Measurements from ENCODE around the gene HMOX1.

The HMOX1 gene

DNA sequence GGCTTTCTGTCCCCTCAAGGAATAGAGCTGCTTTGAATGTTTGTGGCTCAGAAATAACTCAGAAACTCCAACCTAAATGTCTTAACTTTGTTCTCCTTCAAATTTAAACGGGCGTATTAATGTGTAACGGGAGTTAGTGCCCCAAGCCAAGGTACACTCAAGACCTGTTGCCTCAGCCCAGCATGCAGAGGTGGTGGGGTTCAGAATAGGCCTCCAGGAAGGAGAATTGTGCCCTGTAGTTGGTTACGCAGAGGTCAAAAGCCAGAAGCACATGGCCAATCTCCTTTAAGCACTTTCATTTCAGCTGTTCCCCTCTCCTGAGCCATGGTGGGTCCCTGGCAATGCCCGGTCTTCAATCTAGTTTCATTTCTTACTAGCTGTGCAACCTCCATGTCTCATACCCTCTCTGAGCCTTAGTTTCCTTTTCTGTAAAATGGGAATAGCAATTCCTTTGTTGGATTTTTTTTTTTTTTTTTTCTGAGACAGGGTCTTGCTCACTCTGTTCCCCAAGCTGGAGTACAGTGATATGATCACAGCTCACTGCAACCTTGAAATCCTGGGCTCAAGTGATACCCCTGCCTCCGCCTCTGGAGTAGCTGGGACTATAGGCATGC lies 4.2 kb downstream of the HMOX1 start:
- DNase-seq = no peak
- Histone ChIP-seq H3K4me3 (ENCODE audit: low read depth, low read length) (no peak overlapping the region), H3K27ac (no peak overlapping the region), H3K36me3 (replicated peaks) (no peaks in the 10 kb centered on the region), H3K27me3 (replicated peaks) (no peaks in the 10 kb centered on the region)
- TF ChIP-seq, protein P1, sequence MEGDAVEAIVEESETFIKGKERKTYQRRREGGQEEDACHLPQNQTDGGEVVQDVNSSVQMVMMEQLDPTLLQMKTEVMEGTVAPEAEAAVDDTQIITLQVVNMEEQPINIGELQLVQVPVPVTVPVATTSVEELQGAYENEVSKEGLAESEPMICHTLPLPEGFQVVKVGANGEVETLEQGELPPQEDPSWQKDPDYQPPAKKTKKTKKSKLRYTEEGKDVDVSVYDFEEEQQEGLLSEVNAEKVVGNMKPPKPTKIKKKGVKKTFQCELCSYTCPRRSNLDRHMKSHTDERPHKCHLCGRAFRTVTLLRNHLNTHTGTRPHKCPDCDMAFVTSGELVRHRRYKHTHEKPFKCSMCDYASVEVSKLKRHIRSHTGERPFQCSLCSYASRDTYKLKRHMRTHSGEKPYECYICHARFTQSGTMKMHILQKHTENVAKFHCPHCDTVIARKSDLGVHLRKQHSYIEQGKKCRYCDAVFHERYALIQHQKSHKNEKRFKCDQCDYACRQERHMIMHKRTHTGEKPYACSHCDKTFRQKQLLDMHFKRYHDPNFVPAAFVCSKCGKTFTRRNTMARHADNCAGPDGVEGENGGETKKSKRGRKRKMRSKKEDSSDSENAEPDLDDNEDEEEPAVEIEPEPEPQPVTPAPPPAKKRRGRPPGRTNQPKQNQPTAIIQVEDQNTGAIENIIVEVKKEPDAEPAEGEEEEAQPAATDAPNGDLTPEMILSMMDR (IDR thresholded peaks at IDR 0.05; ENCODE audit: low read depth, low read length, missing control alignments) = no peak
- in situ Hi-C loops (cut with HindIII; ENCODE audit: low pct_ligation_motif_present, low sequenced_read_pairs) = no loop called here

DNA sequence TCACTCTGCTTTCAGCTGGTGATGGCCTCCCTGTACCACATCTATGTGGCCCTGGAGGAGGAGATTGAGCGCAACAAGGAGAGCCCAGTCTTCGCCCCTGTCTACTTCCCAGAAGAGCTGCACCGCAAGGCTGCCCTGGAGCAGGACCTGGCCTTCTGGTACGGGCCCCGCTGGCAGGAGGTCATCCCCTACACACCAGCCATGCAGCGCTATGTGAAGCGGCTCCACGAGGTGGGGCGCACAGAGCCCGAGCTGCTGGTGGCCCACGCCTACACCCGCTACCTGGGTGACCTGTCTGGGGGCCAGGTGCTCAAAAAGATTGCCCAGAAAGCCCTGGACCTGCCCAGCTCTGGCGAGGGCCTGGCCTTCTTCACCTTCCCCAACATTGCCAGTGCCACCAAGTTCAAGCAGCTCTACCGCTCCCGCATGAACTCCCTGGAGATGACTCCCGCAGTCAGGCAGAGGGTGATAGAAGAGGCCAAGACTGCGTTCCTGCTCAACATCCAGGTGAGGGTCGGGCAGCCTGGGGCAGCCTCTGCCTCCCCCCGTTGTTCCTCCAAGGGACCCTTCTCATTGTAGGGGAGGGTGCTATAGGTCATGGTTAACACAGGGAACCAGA lies 5.9 kb downstream of the HMOX1 start:
- DNase-seq = no peak
- TF ChIP-seq, protein P1 (IDR thresholded peaks at IDR 0.05; ENCODE audit: low read depth, low read length, missing control alignments) = no peak
- in situ Hi-C loops (cut with HindIII; ENCODE audit: low pct_ligation_motif_present, low sequenced_read_pairs) = no loop called here
- H3K27me3 ChIP-seq (replicated peaks) = no peaks in the 10 kb centered on the region
- no peak overlapping the region for H3K4me3 ChIP-seq (ENCODE audit: low read depth, low read length)
- no peak overlapping the region for H3K27ac ChIP-seq
- no peaks in the 10 kb centered on the region for H3K36me3 ChIP-seq (replicated peaks)

DNA sequence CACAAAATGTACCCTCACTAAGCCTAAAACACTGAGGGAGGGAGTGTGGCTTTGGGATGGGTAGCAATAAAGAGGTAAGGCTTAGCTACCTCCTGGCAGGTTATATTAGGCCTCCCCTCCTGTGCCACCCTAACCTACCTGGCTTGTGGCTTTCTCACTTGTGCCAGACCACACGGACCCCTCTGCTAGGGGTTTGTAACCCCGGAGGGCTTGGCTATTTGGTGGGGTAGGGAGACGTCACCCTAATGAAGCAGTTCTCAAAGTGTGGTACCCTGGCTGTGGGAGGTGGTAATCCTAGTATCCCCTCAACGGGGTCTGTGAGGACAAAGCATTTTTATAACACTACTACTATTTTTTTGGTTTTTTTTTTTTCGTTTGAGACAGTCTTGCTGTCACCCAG lies 10.0 kb downstream of the HMOX1 start:
- in situ Hi-C loops (cut with HindIII; ENCODE audit: low pct_ligation_motif_present, low sequenced_read_pairs) = no loop called here
- Histone ChIP-seq H3K27me3 (replicated peaks) (no peaks in the 10 kb centered on the region), H3K27ac (no peak overlapping the region), H3K4me3 (ENCODE audit: low read depth, low read length) (no peak overlapping the region), H3K36me3 (replicated peaks) (no peaks in the 10 kb centered on the region)
- TF ChIP-seq, protein P1 (IDR thresholded peaks at IDR 0.05; ENCODE audit: low read depth, low read length, missing control alignments) = no peak
- no peak for DNase-seq

DNA sequence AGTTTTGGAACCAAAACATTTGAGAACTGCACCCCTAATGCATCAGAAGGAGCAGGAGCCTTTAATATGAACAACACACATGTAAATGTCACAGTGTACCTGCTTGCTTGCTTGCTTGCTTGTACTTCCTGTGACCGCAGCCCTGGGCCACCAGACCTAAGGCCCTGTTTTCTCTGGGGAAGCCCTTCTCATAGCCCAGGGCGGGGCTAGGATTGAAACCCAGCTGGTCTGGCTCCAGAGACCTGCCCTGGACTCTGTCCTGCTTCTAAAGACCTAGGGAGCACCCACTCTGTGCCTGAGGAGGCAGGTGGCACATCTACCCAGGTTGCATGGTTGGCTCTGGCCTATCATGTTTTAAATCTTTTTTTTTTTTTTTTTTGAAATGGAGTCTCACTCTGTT lies 11.5 kb downstream of the HMOX1 start:
- no peaks in the 10 kb centered on the region for H3K36me3 ChIP-seq (replicated peaks)
- TF ChIP-seq, protein P1 (IDR thresholded peaks at IDR 0.05; ENCODE audit: low read depth, low read length, missing control alignments) = no peak
- no peak for DNase-seq
- no peak overlapping the region for H3K27ac ChIP-seq
- H3K4me3 ChIP-seq (ENCODE audit: low read depth, low read length) = no peak overlapping the region
- in situ Hi-C loops (cut with HindIII; ENCODE audit: low pct_ligation_motif_present, low sequenced_read_pairs) = no loop called here
- H3K27me3 ChIP-seq (replicated peaks) = no peaks in the 10 kb centered on the region

DNA sequence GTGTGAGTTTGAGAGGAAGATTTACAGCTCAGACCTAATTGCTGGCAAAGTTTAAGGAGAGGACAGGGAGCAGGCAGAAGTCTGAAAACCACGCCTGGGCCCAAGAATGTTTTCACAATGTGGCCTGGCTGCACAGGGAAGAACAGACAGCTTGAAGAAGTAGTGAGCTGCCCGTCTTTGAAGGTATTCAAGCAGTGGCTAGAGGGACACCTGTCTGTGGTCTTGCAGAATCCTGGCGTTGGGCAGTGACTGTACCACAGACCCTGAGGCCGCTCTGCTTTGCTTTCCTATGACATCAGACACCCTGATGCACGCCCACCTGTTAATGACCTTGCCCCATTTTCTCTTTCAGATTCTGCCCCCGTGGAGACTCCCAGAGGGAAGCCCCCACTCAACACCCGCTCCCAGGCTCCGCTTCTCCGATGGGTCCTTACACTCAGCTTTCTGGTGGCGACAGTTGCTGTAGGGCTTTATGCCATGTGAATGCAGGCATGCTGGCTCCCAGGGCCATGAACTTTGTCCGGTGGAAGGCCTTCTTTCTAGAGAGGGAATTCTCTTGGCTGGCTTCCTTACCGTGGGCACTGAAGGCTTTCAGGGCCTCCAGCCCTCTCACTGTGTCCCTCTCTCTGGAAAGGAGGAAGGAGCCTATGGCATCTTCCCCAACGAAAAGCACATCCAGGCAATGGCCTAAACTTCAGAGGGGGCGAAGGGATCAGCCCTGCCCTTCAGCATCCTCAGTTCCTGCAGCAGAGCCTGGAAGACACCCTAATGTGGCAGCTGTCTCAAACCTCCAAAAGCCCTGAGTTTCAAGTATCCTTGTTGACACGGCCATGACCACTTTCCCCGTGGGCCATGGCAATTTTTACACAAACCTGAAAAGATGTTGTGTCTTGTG lies 12.5 kb downstream of the HMOX1 start:
- no peak for DNase-seq
- Histone ChIP-seq H3K4me3 (ENCODE audit: low read depth, low read length) (no peak overlapping the region), H3K27ac (no peak overlapping the region), H3K36me3 (replicated peaks) (no peaks in the 10 kb centered on the region), H3K27me3 (replicated peaks) (no peaks in the 10 kb centered on the region)
- TF ChIP-seq, protein P1 (IDR thresholded peaks at IDR 0.05; ENCODE audit: low read depth, low read length, missing control alignments) = no peak
- in situ Hi-C loops (cut with HindIII; ENCODE audit: low pct_ligation_motif_present, low sequenced_read_pairs) = no loop called here

Measured in brain microvascular endothelial cell (primary cell).